K562 (cell line): Measurements from ENCODE around the gene RAB31. TPM values are rescaled to one million over a fixed set of nuclear protein-coding genes. Genes with fewer than 3 reads are reported as not detected.
A peak's percentile ranks its signal among the peaks of the same experiment; 100 is the strongest.

Experiments
- BACH1 ChIP-seq: fragments of 200-800 bp; sonication (Bioruptor generic); IDR thresholded peaks from 2 replicates; pipeline ENCODE4 v1.6.1; 2016; ENCODE audit warnings: missing genetic modification characterization, missing compliant biosample characterization
- BHLHE40 ChIP-seq: IDR thresholded peaks from 2 replicates; pipeline ENCODE4 v1.6.1; 2011; ENCODE audit warnings: low read length, improper control_type of control experiment
- EP400 ChIP-seq: fragments of 450-650 bp; IDR thresholded peaks from 2 replicates; pipeline ENCODE4 v1.6.1; 2017; ENCODE audit warnings: antibody characterized with exemption, mild to moderate bottlenecking, moderate library complexity
- ESRRB ChIP-seq: fragments of 250-450 bp; sonication (Bioruptor Pico); IDR thresholded peaks from 2 replicates; pipeline ENCODE4 v1.5.0; 2020; ENCODE audit warnings: mild to moderate bottlenecking, moderate library complexity, borderline replicate concordance
- FIP1L1 ChIP-seq: fragments of 200-400 bp; formaldehyde crosslinking; IDR thresholded peaks from 2 replicates; pipeline ENCODE4 v1.6.1; 2018; ENCODE audit warnings: mild to moderate bottlenecking, low read depth, low read length; ENCODE audit not compliant: poor library complexity, severe bottlenecking
- JUND ChIP-seq, 2 experiments: IDR thresholded peaks; 2 replicates in 1 of 2; 3 replicates in 1 of 2; pipeline ENCODE4 v1.6.1; 2011; ENCODE audit warnings: borderline replicate concordance in 2 of 2, low read depth in 2 of 2, low read length in 2 of 2, improper control_type of control experiment in 1 of 2, missing biosample characterization in 1 of 2, missing genetic modification characterization in 1 of 2, missing genetic modification reagents in 1 of 2
- NCOA6 ChIP-seq: fragments of 450-650 bp; IDR thresholded peaks from 2 replicates; pipeline ENCODE4 v1.6.1; 2017; ENCODE audit warnings: mild to moderate bottlenecking
- NFRKB ChIP-seq: fragments of 450-650 bp; IDR thresholded peaks from 2 replicates; pipeline ENCODE4 v1.6.1; 2016; ENCODE audit warnings: low read depth
- SLC30A9 ChIP-seq: fragments of 250-450 bp; sonication (Bioruptor Pico); IDR thresholded peaks from 2 replicates; pipeline ENCODE4 v1.8.0; 2022; ENCODE audit warnings: mild to moderate bottlenecking, moderate library complexity
- TAF15 ChIP-seq: fragments of 200-400 bp; formaldehyde crosslinking; IDR thresholded peaks from 2 replicates; pipeline ENCODE4 v1.6.1; 2017; ENCODE audit warnings: mild to moderate bottlenecking, low read depth, low read length, moderate library complexity
- TRIM28 ChIP-seq: fragments of 450-650 bp; IDR thresholded peaks from 2 replicates; pipeline ENCODE4 v1.6.1; 2017
- ZNF354B ChIP-seq: fragments of 250-450 bp; sonication (Bioruptor Pico); IDR thresholded peaks from 2 replicates; pipeline ENCODE4 v1.4.0; 2020
- polyA plus RNA-seq, 8 experiments: library from polyadenylated mRNA; depleted of rRNA in 4 of 8; stranded (reverse) in 5 of 8; unstranded in 3 of 8; fragments of >200 nt; fragmentation: Nextera tagmentation in 2 of 8; fragmentation: Illumina TruSeq in 1 of 8; extraction: Ambion mirVana in 2 of 8; extraction: Trizol in 1 of 8; gene quantifications; 2 replicates each; pipeline versions ENCODE4 v1.2.1 to v1.2.3, GENCODE V29; 2011 to 2014; ENCODE audit warnings: inconsistent platforms in 1 of 8, missing spikeins in 1 of 8
- total RNA-seq, 7 experiments: library from RNA; depleted of rRNA in 6 of 7; stranded (reverse); fragments of >200 nt in 6 of 7; fragmentation: Illumina TruSeq in 2 of 7; extraction: Trizol in 2 of 7; gene quantifications; 2 replicates each; pipeline versions ENCODE4 v1.2.1 to v1.2.3, GENCODE V29; 2011 to 2021; ENCODE audit warnings: low replicate concordance in 1 of 7
- TF ChIP-seq, protein P1 (sequence below): fragments of 450-650 bp; formaldehyde crosslinking; IDR thresholded peaks from 2 replicates; pipeline ENCODE4 v1.4.0; 2022; ENCODE audit warnings: mild to moderate bottlenecking, moderate library complexity
- TF ChIP-seq, protein P2 (sequence below): sonication (generic); formaldehyde crosslinking; IDR thresholded peaks from 2 replicates; pipeline ENCODE4 v1.8.0; 2022; ENCODE audit warnings: mild to moderate bottlenecking, low read depth, missing genetic modification reagents
- TF ChIP-seq, protein P3 (sequence below): fragments of 450-650 bp; IDR thresholded peaks from 2 replicates; pipeline ENCODE4 v1.6.1; 2017; ENCODE audit warnings: antibody characterized with exemption, mild to moderate bottlenecking
- TF ChIP-seq, protein P4 (sequence below): fragments of 250-450 bp; sonication (Bioruptor Pico); IDR thresholded peaks from 2 replicates; pipeline ENCODE4 v1.5.1; 2021; ENCODE audit warnings: mild to moderate bottlenecking
- TF ChIP-seq, protein P5 (sequence below): fragments of 250-450 bp; sonication (Bioruptor Pico); IDR thresholded peaks from 2 replicates; pipeline ENCODE4 v1.6.1; 2021; ENCODE audit warnings: mild to moderate bottlenecking

The RAB31 gene
- total and polyA plus RNA-seq, 9 of the 15 experiments (the other 6 are each of a cell fraction or from before 2014, with no cell fraction given) = 20.7 to 70.4 (median 41.3) TPM

DNA sequence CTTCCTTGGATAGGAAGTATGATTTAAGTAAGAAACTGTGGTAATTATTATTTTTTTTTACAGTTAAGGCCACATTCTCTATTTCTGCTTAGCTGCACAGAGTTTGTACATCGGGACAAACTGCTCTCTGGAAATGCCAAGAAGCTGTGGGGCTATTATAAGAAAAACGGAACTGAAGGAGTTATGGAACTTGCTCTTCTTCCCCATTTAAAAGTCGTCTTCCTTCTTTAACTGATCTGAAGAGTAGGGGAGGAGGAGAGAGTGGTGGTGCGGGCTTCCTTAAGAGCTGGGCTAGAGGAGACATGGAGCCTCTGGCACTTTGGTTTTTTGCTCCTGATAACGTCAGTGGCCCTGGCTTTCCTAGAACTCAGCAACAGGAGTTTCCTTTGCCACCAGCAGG, 54.4 kb downstream of the RAB31 start (continued):
- TF ChIP-seq ESRRB (CRISPR knock-in tag) = no peak
- peak; percentile 46; the same call in 1 of the 2 replicates for TF ChIP-seq BACH1
- no peak for TF ChIP-seq SLC30A9 (CRISPR knock-in tag)
- no peak for TF ChIP-seq JUND (IDR thresholded peaks at IDR 0.05; ENCODE audit: borderline replicate concordance, low read depth, low read length)
- TF ChIP-seq JUND (tag; IDR thresholded peaks at IDR 0.05; ENCODE audit: borderline replicate concordance, low read depth, low read length) = no peak; the same call in 2 of the 3 replicates
- TF ChIP-seq, protein P1, sequence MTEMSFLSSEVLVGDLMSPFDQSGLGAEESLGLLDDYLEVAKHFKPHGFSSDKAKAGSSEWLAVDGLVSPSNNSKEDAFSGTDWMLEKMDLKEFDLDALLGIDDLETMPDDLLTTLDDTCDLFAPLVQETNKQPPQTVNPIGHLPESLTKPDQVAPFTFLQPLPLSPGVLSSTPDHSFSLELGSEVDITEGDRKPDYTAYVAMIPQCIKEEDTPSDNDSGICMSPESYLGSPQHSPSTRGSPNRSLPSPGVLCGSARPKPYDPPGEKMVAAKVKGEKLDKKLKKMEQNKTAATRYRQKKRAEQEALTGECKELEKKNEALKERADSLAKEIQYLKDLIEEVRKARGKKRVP (CRISPR knock-in tag) = no peak
- TF ChIP-seq, protein P2, sequence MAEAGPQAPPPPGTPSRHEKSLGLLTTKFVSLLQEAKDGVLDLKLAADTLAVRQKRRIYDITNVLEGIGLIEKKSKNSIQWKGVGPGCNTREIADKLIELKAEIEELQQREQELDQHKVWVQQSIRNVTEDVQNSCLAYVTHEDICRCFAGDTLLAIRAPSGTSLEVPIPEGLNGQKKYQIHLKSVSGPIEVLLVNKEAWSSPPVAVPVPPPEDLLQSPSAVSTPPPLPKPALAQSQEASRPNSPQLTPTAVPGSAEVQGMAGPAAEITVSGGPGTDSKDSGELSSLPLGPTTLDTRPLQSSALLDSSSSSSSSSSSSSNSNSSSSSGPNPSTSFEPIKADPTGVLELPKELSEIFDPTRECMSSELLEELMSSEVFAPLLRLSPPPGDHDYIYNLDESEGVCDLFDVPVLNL (CRISPR knock-in tag) = no peak
- TF ChIP-seq, protein P3, sequence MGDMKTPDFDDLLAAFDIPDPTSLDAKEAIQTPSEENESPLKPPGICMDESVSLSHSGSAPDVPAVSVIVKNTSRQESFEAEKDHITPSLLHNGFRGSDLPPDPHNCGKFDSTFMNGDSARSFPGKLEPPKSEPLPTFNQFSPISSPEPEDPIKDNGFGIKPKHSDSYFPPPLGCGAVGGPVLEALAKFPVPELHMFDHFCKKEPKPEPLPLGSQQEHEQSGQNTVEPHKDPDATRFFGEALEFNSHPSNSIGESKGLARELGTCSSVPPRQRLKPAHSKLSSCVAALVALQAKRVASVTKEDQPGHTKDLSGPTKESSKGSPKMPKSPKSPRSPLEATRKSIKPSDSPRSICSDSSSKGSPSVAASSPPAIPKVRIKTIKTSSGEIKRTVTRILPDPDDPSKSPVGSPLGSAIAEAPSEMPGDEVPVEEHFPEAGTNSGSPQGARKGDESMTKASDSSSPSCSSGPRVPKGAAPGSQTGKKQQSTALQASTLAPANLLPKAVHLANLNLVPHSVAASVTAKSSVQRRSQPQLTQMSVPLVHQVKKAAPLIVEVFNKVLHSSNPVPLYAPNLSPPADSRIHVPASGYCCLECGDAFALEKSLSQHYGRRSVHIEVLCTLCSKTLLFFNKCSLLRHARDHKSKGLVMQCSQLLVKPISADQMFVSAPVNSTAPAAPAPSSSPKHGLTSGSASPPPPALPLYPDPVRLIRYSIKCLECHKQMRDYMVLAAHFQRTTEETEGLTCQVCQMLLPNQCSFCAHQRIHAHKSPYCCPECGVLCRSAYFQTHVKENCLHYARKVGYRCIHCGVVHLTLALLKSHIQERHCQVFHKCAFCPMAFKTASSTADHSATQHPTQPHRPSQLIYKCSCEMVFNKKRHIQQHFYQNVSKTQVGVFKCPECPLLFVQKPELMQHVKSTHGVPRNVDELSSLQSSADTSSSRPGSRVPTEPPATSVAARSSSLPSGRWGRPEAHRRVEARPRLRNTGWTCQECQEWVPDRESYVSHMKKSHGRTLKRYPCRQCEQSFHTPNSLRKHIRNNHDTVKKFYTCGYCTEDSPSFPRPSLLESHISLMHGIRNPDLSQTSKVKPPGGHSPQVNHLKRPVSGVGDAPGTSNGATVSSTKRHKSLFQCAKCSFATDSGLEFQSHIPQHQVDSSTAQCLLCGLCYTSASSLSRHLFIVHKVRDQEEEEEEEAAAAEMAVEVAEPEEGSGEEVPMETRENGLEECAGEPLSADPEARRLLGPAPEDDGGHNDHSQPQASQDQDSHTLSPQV = peak; percentile 33; the same call in 1 of the 2 replicates
- TF ChIP-seq, protein P4, sequence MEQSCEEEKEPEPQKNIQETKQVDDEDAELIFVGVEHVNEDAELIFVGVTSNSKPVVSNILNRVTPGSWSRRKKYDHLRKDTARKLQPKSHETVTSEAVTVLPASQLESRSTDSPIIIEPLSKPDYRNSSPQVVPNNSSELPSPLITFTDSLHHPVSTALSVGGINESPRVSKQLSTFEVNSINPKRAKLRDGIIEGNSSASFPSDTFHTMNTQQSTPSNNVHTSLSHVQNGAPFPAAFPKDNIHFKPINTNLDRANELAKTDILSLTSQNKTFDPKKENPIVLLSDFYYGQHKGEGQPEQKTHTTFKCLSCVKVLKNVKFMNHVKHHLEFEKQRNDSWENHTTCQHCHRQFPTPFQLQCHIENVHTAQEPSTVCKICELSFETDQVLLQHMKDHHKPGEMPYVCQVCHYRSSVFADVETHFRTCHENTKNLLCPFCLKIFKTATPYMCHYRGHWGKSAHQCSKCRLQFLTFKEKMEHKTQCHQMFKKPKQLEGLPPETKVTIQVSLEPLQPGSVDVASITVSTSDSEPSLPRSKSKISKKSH (CRISPR knock-in tag) = no peak
- TF ChIP-seq BHLHE40 = no peak
- no peak for TF ChIP-seq NCOA6
- TF ChIP-seq ZNF354B (CRISPR knock-in tag) = no peak
- TF ChIP-seq FIP1L1 = no peak
- TF ChIP-seq TAF15 = no peak
- no peak for TF ChIP-seq NFRKB
- TF ChIP-seq TRIM28 = no peak
- TF ChIP-seq EP400 = no peak
- TF ChIP-seq, protein P5, sequence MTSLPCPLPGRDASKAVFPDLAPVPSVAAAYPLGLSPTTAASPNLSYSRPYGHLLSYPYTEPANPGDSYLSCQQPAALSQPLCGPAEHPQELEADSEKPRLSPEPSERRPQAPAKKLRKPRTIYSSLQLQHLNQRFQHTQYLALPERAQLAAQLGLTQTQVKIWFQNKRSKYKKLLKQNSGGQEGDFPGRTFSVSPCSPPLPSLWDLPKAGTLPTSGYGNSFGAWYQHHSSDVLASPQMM = no peak
